Lower lobe of right lung (tissue), 2 donors: ENCODE results near the gene CGNL1. TPM values are rescaled to one million over a fixed set of nuclear protein-coding genes. Genes with fewer than 3 reads are reported as not detected.

ENCODE experiments used
- ATAC-seq, 2 donors: fragments of 200-7000 bp; cut with Tn5 transposase; one replicate each; pipeline ENCODE4 v1.9.1; 2020 to 2022; ENCODE audit warnings: mild to moderate bottlenecking in 2 of 2, moderate library complexity in 2 of 2
- DNase-seq: peaks from one replicate; pipeline ENCODE4 v3.0.0-alpha.2; 2020
- H3K27ac ChIP-seq: fragments of 200-600 bp; one replicate; pipeline ENCODE4 v1.8.0; 2022
- H3K27me3 ChIP-seq: fragments of 200-600 bp; one replicate; pipeline ENCODE4 v1.8.0; 2022; ENCODE audit warnings: low read depth
- H3K36me3 ChIP-seq: fragments of 200-600 bp; one replicate; pipeline ENCODE4 v1.8.0; 2022; ENCODE audit warnings: mild to moderate bottlenecking
- H3K4me1 ChIP-seq: fragments of 200-600 bp; one replicate; pipeline ENCODE4 v1.8.0; 2022
- H3K4me3 ChIP-seq: fragments of 200-600 bp; one replicate; pipeline ENCODE4 v1.8.0; 2022; ENCODE audit warnings: mild to moderate bottlenecking
- H3K9me3 ChIP-seq: fragments of 200-600 bp; one replicate; pipeline ENCODE4 v1.8.0; 2022
- CTCF ChIP-seq: fragments of 200-600 bp; IDR thresholded peaks from one replicate; pipeline ENCODE4 v1.8.0; 2022; ENCODE audit warnings: antibody characterized with exemption, mild to moderate bottlenecking
- intact Hi-C: fragments of 100-400 bp; cut with DNase I; formaldehyde crosslinking; loops from one replicate; pipeline ENCODE4 v1.11.0; 2022
- total RNA-seq: library from RNA; stranded (reverse); fragmentation: NEBNext Ultra II Directional; extraction: Animal tissue kit (Norgen Biotek cat#: 25700); gene quantifications from one replicate; pipeline ENCODE4 v1.2.1, GENCODE V29; 2021
- donor health status: DM: no; HTN: yes; CAD: no; lungs with severe emphysema.

Gene CGNL1
- total RNA-seq, 1 donor from 2014 or later, result 46.0 TPM

GRCh38 chr15:57528940-57529565 is 152.7 kb downstream of the CGNL1 start:
- ATAC-seq (no peak), DNase-seq (no peak)
- no peak for TF ChIP-seq CTCF
- H3K27me3 ChIP-seq, result no peaks in the 10 kb centered on the region
- intact Hi-C loops, result no loop called here
- no peak overlapping the region for H3K27ac ChIP-seq
- H3K36me3 ChIP-seq, result peaks cover 40% of the 10 kb centered on the region
- peaks cover 14% of the 10 kb centered on the region for H3K4me1 ChIP-seq
- no peaks in the 10 kb centered on the region for H3K9me3 ChIP-seq
- H3K4me3 ChIP-seq, result no peak overlapping the region

- intact Hi-C loops, result loop anchor here (5.0 kb wide), 1 partner anchor 187 kb away; no protein-coding TSS in a partner anchor
Observed at GRCh38 chr15:57529748-57530147, 153.4 kb downstream of the CGNL1 start.

GRCh38 chr15:57532731-57533447 is 156.6 kb downstream of the CGNL1 start:
- Histone ChIP-seq H3K9me3 (no peaks in the 10 kb centered on the region), H3K36me3 (peaks cover 38% of the 10 kb centered on the region), H3K27ac (peak overlapping the region; percentile 56), H3K27me3 (no peaks in the 10 kb centered on the region), H3K4me3 (no peak overlapping the region), H3K4me1 (peaks cover 25% of the 10 kb centered on the region)
- DNase-seq (no peak), ATAC-seq (peak in 1 of 2 donors; percentile 9)
- TF ChIP-seq CTCF, result no peak
- intact Hi-C loops, result loop anchor here (5.0 kb wide), 1 partner anchor 191 kb away; no protein-coding TSS in a partner anchor

More at GRCh38 chr15:57529748-57530147, 153.4 kb downstream of the CGNL1 start:
- peaks cover 34% of the 10 kb centered on the region for H3K36me3 ChIP-seq
- DNase-seq, result no peak
- no peak for ATAC-seq
- H3K4me1 ChIP-seq, result peaks cover 21% of the 10 kb centered on the region
- no peak overlapping the region for H3K27ac ChIP-seq
- no peak for TF ChIP-seq CTCF
- no peaks in the 10 kb centered on the region for H3K9me3 ChIP-seq
- no peaks in the 10 kb centered on the region for H3K27me3 ChIP-seq
- H3K4me3 ChIP-seq, result no peak overlapping the region

DNA sequence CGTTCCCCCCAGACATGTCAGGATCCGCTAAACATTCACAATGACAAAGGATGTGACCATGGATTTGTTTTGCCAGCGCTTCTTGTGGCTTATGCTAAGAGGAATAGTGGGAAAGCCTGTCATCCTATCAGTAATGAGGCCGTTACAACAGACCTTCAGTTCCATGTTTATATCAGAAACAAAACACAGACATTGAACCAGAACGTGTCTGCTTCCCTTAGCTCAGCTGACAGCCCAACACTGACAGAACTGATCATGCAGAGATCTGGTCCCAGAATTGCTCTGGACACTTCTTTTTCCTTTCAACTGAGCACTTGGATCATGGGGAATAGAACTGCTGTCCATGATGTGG is 157.1 kb downstream of the CGNL1 start:
- DNase-seq (no peak), ATAC-seq (no peak)
- intact Hi-C loops, result loop anchor here (5.0 kb wide), 1 partner anchor 191 kb away; no protein-coding TSS in a partner anchor
- H3K4me3 ChIP-seq, result no peak overlapping the region
- no peak for TF ChIP-seq CTCF
- H3K9me3 ChIP-seq, result no peaks in the 10 kb centered on the region
- H3K27ac ChIP-seq, result peak overlapping the region; percentile 56
- peaks cover 25% of the 10 kb centered on the region for H3K4me1 ChIP-seq
- peaks cover 38% of the 10 kb centered on the region for H3K36me3 ChIP-seq
- H3K27me3 ChIP-seq, result no peaks in the 10 kb centered on the region

DNA sequence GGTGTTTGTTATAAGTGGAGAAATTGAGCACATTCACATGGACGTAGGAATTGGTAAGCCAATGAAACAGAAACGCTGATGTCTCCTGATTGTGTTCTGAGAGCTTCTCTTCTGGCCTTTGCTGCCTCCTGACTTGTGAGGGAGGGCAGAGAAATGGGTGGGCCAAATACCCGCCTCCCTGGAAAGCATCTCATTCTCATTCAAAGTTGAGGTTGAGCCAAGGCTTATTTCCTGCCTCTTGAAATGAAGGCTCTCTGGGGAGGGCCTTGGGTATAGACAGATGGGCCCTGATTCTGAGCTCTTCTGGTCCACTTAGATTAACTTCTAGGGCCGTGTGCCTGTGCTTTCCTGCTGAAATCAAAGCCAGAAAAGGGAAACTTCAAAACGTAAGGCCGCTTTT is 158.0 kb downstream of the CGNL1 start:
- Histone ChIP-seq H3K27ac (peak overlapping the region; percentile 56), H3K36me3 (peaks cover 32% of the 10 kb centered on the region)
- intact Hi-C loops, result loop anchor here (5.0 kb wide), 1 partner anchor 192 kb away; no protein-coding TSS in a partner anchor

More for the DNA sequence above, 158.0 kb downstream of the CGNL1 start:
- Histone ChIP-seq H3K4me1 (peaks cover 25% of the 10 kb centered on the region), H3K27me3 (no peaks in the 10 kb centered on the region), H3K4me3 (no peak overlapping the region), H3K9me3 (no peaks in the 10 kb centered on the region)
- DNase-seq (no peak), ATAC-seq (peak in 1 of 2 donors; percentile 27)
- no peak for TF ChIP-seq CTCF
